Measurements from ENCODE around the gene TCP1. TPM values are rescaled to one million over a fixed set of nuclear protein-coding genes. Genes with fewer than 3 reads are reported as not detected.

Gene TCP1
- polyA plus RNA-seq, 1 donor from 2014 or later = 379 TPM

- Histone ChIP-seq H3K79me2 (replicated peaks; ENCODE audit: insufficient read depth, low read length) (no peaks in the 10 kb centered on the region), H3K4me2 (ENCODE audit: low read length) (no peak overlapping the region), H3K9me3 (ENCODE audit: low read length) (no peaks in the 10 kb centered on the region), H3K27me3 (ENCODE audit: insufficient read depth, low read depth, low read length) (no peaks in the 10 kb centered on the region), H3K4me3 (ENCODE audit: low read length) (no peak overlapping the region), H2AFZ (ENCODE audit: low read depth, low read length) (no peak overlapping the region), H3K9me2 (ENCODE audit: insufficient read depth, low read length) (no peaks in the 10 kb centered on the region), H4K20me1 (ENCODE audit: insufficient read depth) (no peaks in the 10 kb centered on the region), H3K27ac (ENCODE audit: low read length) (no peak overlapping the region), H3F3A (ENCODE audit: insufficient read depth, low read length, poor library complexity, severe bottlenecking) (no peaks in the 10 kb centered on the region), H3K9ac (ENCODE audit: low read length) (no peak overlapping the region), H3K36me3 (ENCODE audit: insufficient read depth, low read length) (no peaks in the 10 kb centered on the region)
- TF ChIP-seq MXI1 (conservative IDR thresholded peaks at IDR 0.05; ENCODE audit: poor library complexity, severe bottlenecking) = no peak
- no peak for TF ChIP-seq SMC3 (conservative IDR thresholded peaks at IDR 0.05; ENCODE audit: poor library complexity)
- no peak for TF ChIP-seq TAF1 (IDR thresholded peaks at IDR 0.05; ENCODE audit: low read depth)
Observed at GRCh38 chr6:159833997-159834603, 44.7 kb upstream of the TCP1 start.

GRCh38 chr6:159833556-159833955 is 44.2 kb upstream of the TCP1 start:
- H3K27me3 ChIP-seq (ENCODE audit: insufficient read depth, low read depth, low read length) = no peaks in the 10 kb centered on the region
- H3F3A ChIP-seq (ENCODE audit: insufficient read depth, low read length, poor library complexity, severe bottlenecking) = no peaks in the 10 kb centered on the region
- no peak overlapping the region for H2AFZ ChIP-seq (ENCODE audit: low read depth, low read length)
- no peak overlapping the region for H3K9ac ChIP-seq (ENCODE audit: low read length)
- no peaks in the 10 kb centered on the region for H4K20me1 ChIP-seq (ENCODE audit: insufficient read depth)
- TF ChIP-seq EP300 (conservative IDR thresholded peaks at IDR 0.05; ENCODE audit: poor library complexity, severe bottlenecking) = no peak
- no peak for TF ChIP-seq REST (IDR thresholded peaks at IDR 0.05; ENCODE audit: borderline replicate concordance)
- no peak for TF ChIP-seq TAF1 (IDR thresholded peaks at IDR 0.05; ENCODE audit: low read depth)
- TF ChIP-seq EZH2 (IDR thresholded peaks at IDR 0.05; ENCODE audit: borderline replicate concordance, insufficient read depth, low read length, poor library complexity, severe bottlenecking) = no peak
- no peak for TF ChIP-seq RAD21 (conservative IDR thresholded peaks at IDR 0.05)
- no peaks in the 10 kb centered on the region for H3K79me2 ChIP-seq (replicated peaks; ENCODE audit: insufficient read depth, low read length)
- H3K27ac ChIP-seq (ENCODE audit: low read length) = no peak overlapping the region
- H3K9me2 ChIP-seq (ENCODE audit: insufficient read depth, low read length) = no peaks in the 10 kb centered on the region
- no peaks in the 10 kb centered on the region for H3K36me3 ChIP-seq (ENCODE audit: insufficient read depth, low read length)
- no peaks in the 10 kb centered on the region for H3K9me3 ChIP-seq (ENCODE audit: low read length)
- no peak overlapping the region for H3K4me2 ChIP-seq (ENCODE audit: low read length)
- H3K4me3 ChIP-seq (ENCODE audit: low read length) = no peak overlapping the region

GRCh38 chr6:159832946-159833345 is 43.5 kb upstream of the TCP1 start:
- Histone ChIP-seq H3F3A (ENCODE audit: insufficient read depth, low read length, poor library complexity, severe bottlenecking) (no peaks in the 10 kb centered on the region), H3K4me3 (ENCODE audit: low read length) (no peak overlapping the region), H3K4me2 (ENCODE audit: low read length) (no peak overlapping the region), H3K9ac (ENCODE audit: low read length) (no peak overlapping the region), H3K79me2 (replicated peaks; ENCODE audit: insufficient read depth, low read length) (no peaks in the 10 kb centered on the region), H3K36me3 (ENCODE audit: insufficient read depth, low read length) (no peaks in the 10 kb centered on the region), H3K27ac (ENCODE audit: low read length) (no peak overlapping the region), H3K9me3 (ENCODE audit: low read length) (no peaks in the 10 kb centered on the region), H3K9me2 (ENCODE audit: insufficient read depth, low read length) (no peaks in the 10 kb centered on the region), H4K20me1 (ENCODE audit: insufficient read depth) (no peaks in the 10 kb centered on the region), H3K27me3 (ENCODE audit: insufficient read depth, low read depth, low read length) (no peaks in the 10 kb centered on the region), H2AFZ (ENCODE audit: low read depth, low read length) (no peak overlapping the region)
- no peak for TF ChIP-seq EZH2 (IDR thresholded peaks at IDR 0.05; ENCODE audit: borderline replicate concordance, insufficient read depth, low read length, poor library complexity, severe bottlenecking)
- TF ChIP-seq TAF1 (IDR thresholded peaks at IDR 0.05; ENCODE audit: low read depth) = no peak

Data from neural cell (in vitro differentiated cells).